T-helper 2 cell treated with Interferon-gamma antibody and Interleukin-4, amounts not matched to agents 5 μg/mL and 100 μg/mL, for 36 hours (primary cell): Measurements from ENCODE around the gene STK35.
"Not testable (repeated sequence)": the region's sequence is repeated elsewhere in the genome, so short reads cannot be mapped to it uniquely, and the experiment has no call there.

Experiments used
- DNase-seq: peaks from one replicate; pipeline ENCODE4 v3.0.0; 2021; ENCODE audit warnings: low spot score
- H3K27ac Mint-ChIP-seq: one replicate; pipeline ENCODE4 v1.8.0; 2021; ENCODE audit warnings: mild to moderate bottlenecking, mixed read lengths
- H3K27me3 Mint-ChIP-seq: one replicate; pipeline ENCODE4 v1.8.0; 2021; ENCODE audit warnings: low read depth, mixed read lengths
- H3K36me3 Mint-ChIP-seq: one replicate; pipeline ENCODE4 v1.8.0; 2021; ENCODE audit warnings: low read depth, mixed read lengths
- H3K4me1 Mint-ChIP-seq: one replicate; pipeline ENCODE4 v1.8.0; 2021; ENCODE audit warnings: low read depth, mixed read lengths
- H3K4me3 Mint-ChIP-seq: one replicate; pipeline ENCODE4 v1.8.0; 2022; ENCODE audit warnings: mild to moderate bottlenecking, moderate library complexity, mixed read lengths
- H3K9me3 Mint-ChIP-seq: one replicate; pipeline ENCODE4 v1.8.0; 2021; ENCODE audit warnings: mixed read lengths

STK35 gene

DNA sequence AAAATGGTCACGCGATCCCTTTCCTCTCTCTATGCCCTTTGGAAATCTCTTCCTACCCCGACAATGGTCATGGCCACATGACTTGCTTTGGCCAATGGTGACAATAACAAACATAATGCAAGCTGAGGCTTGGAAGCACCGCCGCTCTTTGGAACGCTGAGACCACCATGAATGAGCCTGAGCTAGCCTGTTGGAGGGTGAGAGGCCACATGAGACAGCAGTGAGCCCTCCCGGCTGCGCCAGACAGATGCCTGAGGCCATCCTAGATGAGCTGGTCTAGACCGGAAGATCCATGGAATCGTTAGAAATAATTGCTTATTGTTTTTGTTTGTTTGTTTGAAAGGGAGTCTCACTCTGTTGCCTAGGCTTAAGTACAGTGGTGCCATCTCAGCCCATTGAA lies 64.2 kb downstream of the STK35 start:
- no peak for DNase-seq
- Mint-ChIP-seq H3K36me3 (no peaks in the 10 kb centered on the region), H3K9me3 (no peaks in the 10 kb centered on the region), H3K27ac (no peak overlapping the region), H3K4me3 (no peak overlapping the region), H3K4me1 (no peaks in the 10 kb centered on the region), H3K27me3 (peaks cover 3% of the 10 kb centered on the region)

DNA sequence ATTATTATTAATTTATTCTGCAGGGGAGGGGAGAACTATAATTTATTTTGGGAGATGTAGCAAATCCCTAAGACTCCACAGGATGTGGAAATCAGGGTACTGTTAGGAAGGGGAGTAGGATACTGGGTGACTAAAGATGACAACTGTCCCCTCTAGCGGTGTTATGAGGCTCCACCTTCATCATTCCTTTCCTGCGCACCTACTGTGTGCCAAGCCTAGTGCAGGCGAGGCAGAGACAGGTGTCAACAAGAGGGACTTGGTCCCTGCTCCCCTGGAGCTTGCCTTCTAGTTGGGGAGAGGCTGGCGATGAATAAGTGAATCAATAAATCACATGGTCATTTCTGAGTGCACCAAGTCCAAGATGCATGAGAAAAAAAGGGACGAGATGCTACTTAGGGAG lies 65.5 kb downstream of the STK35 start:
- Mint-ChIP-seq H3K4me3 (no peak overlapping the region), H3K9me3 (no peaks in the 10 kb centered on the region), H3K27ac (no peak overlapping the region), H3K4me1 (no peaks in the 10 kb centered on the region), H3K27me3 (peaks cover 3% of the 10 kb centered on the region), H3K36me3 (no peaks in the 10 kb centered on the region)
- DNase-seq: no peak

DNA sequence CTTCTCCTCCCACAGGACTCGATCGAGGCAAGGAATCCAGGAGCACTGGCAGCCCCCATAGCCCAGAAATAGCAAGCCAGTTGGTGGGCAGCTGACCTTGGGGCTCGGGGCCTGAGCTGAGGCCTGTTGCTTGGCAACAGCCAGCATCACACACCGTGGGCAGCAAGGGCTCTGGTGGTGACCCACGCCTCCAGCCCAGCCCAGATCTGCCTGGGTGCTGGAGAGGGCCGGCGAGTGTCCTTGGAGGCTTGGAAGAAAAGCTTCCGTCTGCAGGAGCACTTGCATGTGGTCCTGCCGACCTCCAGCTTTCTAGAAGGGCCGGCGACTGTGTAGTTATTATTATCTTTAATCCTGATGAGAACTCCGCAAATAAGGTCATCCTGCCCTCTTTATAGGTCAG lies 67.3 kb downstream of the STK35 start:
- H3K4me3 Mint-ChIP-seq: no peak overlapping the region
- no peak overlapping the region for H3K27ac Mint-ChIP-seq
- peaks cover 6% of the 10 kb centered on the region for H3K27me3 Mint-ChIP-seq
- H3K36me3 Mint-ChIP-seq: no peaks in the 10 kb centered on the region
- DNase-seq: no peak
- H3K9me3 Mint-ChIP-seq: no peaks in the 10 kb centered on the region
- peaks cover 2% of the 10 kb centered on the region for H3K4me1 Mint-ChIP-seq

DNA sequence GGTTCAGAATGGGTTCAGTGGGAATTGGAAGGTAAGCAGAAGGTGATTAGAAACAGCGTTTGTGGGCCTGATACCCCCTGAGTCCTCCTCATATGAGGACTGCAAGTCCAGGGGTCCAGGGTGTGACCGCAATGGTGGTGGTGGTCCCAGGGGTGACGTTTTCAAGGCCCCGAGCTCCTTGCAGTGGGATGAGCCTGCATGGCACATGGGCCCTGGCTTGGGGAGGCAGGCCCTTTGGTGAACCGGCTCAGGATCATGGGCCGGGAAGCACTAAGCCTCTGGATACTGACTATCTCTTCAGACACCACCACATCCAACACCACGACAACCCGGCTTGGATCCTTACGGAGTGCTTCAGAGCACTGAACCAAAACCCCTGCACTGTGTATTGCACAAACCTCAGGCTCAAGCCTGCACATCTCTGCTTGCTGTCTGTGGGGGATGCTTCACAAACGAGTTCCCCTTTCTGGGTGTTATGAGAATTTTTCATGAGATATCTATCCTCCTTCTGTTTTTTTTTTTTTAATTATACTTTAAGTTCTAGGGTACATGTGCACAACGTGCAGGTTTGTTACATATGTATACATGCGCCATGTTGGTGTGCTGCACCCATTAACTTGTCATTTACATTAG lies 67.9 kb downstream of the STK35 start:
- H3K27ac Mint-ChIP-seq: no peak overlapping the region
- H3K4me1 Mint-ChIP-seq: peaks cover 2% of the 10 kb centered on the region
- H3K9me3 Mint-ChIP-seq: no peaks in the 10 kb centered on the region
- no peaks in the 10 kb centered on the region for H3K36me3 Mint-ChIP-seq
- DNase-seq: no peak
- no peak overlapping the region for H3K4me3 Mint-ChIP-seq
- peaks cover 6% of the 10 kb centered on the region for H3K27me3 Mint-ChIP-seq

DNA sequence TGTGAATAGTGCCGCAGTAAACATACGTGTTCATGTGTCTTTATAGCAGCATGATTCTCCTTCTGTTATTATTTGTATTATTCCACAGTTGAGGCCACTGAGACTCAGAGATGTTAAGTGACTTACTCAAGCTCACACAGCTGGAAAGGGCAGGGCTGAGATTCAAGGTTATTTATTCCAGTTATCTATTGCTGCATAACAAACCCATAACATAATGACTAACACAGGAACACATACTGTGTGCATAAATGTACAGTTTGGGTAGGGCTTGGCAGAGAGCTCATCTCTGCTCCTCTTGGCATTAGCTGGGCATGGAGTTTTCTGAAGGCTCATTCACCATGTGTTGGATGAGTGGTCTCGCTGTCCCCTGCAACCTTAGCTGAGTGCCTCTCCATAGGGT lies 68.8 kb downstream of the STK35 start:
- H3K27me3 Mint-ChIP-seq: peaks cover 6% of the 10 kb centered on the region
- no peak for DNase-seq
- H3K4me3 Mint-ChIP-seq: no peak overlapping the region
- H3K9me3 Mint-ChIP-seq: no peaks in the 10 kb centered on the region
- peaks cover 2% of the 10 kb centered on the region for H3K4me1 Mint-ChIP-seq
- no peaks in the 10 kb centered on the region for H3K36me3 Mint-ChIP-seq
- no peak overlapping the region for H3K27ac Mint-ChIP-seq

DNA sequence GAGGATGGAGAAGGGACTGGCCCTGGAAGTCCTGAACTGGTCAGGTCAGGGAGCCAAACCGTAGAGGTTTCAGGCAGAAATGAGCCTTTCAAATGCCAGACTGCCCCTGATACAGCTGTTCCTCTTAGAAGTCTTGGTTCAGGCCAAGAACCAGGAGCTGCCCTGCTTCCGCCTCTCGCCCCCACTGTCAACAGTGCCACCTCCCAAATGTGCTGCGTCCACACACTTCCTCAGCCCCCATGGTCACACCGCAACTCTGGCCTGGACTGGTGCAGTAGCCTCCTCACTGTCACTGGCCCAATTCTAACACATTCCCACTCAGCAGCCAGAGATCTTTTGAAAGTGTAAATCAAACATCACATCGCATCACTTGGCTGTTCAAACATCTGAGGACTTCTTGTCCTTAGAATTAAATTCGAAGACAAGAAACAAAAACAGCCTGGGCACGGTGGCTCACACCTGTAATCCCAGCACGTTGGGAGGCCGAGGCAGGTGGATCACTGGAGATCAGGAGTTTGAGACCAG lies 69.7 kb downstream of the STK35 start:
- Mint-ChIP-seq H3K36me3 (no peaks in the 10 kb centered on the region), H3K27ac (no peak overlapping the region), H3K9me3 (no peaks in the 10 kb centered on the region), H3K4me3 (no peak overlapping the region), H3K27me3 (peaks cover 6% of the 10 kb centered on the region), H3K4me1 (peaks cover 2% of the 10 kb centered on the region)
- no peak for DNase-seq

DNA sequence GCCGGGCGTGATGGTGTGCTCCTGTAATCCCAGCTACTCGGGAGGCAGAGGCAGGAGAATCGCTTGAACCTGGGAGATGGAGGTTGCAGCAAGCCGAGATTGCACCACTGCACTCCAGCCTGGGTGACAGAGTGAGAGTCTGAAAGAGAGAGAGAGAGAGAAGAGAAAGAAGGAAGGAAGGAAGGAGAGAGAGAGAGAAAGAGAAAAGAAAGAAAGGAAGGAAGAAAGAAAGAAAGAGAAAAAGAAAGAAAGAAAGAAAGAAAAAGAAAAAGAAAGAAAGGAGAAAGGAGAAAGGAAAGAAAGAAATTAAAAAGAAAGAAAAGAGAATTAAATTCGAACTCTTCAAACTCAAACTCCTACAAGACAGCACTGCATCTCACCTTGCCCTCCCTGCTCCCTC lies 70.2 kb downstream of the STK35 start:
- DNase-seq, H3K9me3 Mint-ChIP-seq, H3K4me1 Mint-ChIP-seq, H3K27ac Mint-ChIP-seq, H3K27me3 Mint-ChIP-seq, H3K36me3 Mint-ChIP-seq, H3K4me3 Mint-ChIP-seq: not testable (repeated sequence)

DNA sequence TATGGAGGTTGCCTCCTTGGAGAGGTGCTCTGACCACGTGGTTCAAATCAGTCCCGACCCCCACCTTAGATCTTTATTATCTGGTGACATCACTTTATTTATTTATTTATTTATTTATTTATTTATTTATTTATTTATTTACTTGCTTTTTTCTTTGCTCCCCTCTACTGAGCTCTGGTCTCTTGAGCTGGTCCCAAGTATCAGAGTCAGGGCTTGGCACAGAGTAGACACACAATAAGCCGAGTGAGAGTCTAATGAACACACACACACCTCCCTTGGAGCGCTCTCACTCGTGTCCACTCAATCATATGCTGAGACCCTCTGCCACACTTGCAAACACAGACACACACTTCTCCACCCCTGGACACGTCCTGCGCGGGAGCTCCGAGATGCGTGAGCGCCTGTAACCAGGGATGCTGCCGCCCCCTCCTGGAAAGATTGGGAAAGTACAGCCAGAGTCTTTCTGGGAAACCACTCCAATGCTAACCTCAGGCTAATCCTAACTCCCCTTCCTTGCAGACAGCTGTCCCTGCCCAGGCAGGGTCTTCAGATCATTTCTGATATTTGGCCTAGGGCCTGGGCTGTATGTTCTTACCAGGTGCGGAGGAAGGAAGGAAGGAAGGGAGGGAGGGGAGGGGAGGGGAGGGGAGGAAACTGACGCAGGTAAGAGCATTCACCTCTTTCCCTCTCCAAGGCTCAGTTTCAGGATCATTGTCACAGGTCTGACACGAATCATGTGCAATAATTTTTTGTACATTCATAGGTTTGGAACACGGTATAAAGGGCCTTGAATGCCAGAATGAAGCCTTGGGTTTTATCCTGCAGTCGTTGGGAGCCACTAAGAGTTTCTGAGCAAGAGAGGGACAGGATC lies 70.9 kb downstream of the STK35 start:
- H3K27ac Mint-ChIP-seq: no peak overlapping the region
- H3K4me3 Mint-ChIP-seq: no peak overlapping the region
- H3K36me3 Mint-ChIP-seq: no peaks in the 10 kb centered on the region
- peak; percentile 24 for DNase-seq
- H3K4me1 Mint-ChIP-seq: peaks cover 2% of the 10 kb centered on the region
- H3K9me3 Mint-ChIP-seq: no peaks in the 10 kb centered on the region
- H3K27me3 Mint-ChIP-seq: peaks cover 6% of the 10 kb centered on the region

DNA sequence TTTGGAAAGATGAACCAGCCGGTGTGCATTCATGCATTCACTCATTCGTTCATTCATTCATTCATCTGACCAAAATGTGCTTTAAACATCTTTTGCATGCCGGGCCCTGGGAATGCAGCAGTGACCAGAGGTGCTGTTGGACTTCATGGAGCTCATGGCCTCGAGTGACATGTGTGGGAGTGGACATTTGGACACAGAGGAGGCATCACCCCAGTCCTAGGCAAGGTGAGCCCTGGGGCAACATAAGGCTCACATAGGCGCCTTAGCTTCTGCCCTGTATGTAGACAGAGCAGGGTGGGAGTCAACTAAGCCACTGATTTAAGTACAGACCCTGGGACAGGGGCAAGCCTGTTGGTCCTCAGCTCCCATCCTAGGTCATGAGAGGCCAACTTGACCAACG lies 71.6 kb downstream of the STK35 start:
- H3K9me3 Mint-ChIP-seq: no peaks in the 10 kb centered on the region
- no peak for DNase-seq
- H3K4me1 Mint-ChIP-seq: peaks cover 2% of the 10 kb centered on the region
- no peak overlapping the region for H3K27ac Mint-ChIP-seq
- H3K36me3 Mint-ChIP-seq: no peaks in the 10 kb centered on the region
- H3K27me3 Mint-ChIP-seq: peaks cover 6% of the 10 kb centered on the region
- no peak overlapping the region for H3K4me3 Mint-ChIP-seq

DNA sequence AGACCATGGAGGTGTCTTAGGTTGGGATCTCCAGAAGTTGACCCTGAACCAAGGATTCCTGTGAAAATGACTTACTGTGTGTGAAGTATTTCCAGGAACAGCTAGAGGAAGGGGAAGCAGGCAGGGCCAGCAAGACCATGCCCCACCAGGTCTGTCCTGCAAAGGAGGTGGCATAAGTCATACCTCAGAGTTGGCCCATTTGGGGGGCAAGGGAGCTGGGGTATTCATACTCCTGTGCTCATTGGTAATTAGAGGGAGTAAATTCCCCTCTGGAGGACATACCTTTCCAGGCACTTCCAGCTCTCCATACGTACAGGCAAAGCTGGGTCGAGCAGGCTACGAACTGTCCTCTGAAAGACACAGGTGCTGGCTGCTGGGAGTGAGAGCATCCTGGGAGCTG lies 72.4 kb downstream of the STK35 start:
- no peak for DNase-seq
- Mint-ChIP-seq H3K27me3 (peaks cover 6% of the 10 kb centered on the region), H3K36me3 (no peaks in the 10 kb centered on the region), H3K4me1 (peaks cover 2% of the 10 kb centered on the region), H3K4me3 (no peak overlapping the region), H3K27ac (no peak overlapping the region), H3K9me3 (no peaks in the 10 kb centered on the region)

DNA sequence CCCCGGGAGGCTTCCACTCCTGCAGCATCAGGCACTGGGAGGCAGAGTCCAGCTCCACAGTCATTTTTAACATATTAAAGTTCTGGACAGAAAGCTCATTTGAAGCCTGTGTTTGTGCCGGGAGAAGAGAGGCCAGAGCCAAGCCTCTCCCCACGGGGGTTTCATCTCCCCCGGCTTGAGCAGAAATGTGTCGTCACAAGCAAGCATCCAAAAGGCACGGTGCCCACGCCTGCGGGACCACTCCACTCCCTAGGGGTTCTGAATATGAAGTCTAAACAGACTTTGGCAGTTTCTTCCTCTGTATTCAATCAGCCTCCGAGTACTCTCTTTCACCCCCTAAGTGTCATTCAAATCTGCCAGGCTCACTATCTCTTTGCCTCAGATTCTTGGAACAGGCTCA lies 75.3 kb downstream of the STK35 start:
- no peak for DNase-seq
- Mint-ChIP-seq H3K4me1 (peaks cover 2% of the 10 kb centered on the region), H3K9me3 (no peaks in the 10 kb centered on the region), H3K36me3 (no peaks in the 10 kb centered on the region), H3K27me3 (peaks cover 3% of the 10 kb centered on the region), H3K27ac (no peak overlapping the region), H3K4me3 (no peak overlapping the region)

DNA sequence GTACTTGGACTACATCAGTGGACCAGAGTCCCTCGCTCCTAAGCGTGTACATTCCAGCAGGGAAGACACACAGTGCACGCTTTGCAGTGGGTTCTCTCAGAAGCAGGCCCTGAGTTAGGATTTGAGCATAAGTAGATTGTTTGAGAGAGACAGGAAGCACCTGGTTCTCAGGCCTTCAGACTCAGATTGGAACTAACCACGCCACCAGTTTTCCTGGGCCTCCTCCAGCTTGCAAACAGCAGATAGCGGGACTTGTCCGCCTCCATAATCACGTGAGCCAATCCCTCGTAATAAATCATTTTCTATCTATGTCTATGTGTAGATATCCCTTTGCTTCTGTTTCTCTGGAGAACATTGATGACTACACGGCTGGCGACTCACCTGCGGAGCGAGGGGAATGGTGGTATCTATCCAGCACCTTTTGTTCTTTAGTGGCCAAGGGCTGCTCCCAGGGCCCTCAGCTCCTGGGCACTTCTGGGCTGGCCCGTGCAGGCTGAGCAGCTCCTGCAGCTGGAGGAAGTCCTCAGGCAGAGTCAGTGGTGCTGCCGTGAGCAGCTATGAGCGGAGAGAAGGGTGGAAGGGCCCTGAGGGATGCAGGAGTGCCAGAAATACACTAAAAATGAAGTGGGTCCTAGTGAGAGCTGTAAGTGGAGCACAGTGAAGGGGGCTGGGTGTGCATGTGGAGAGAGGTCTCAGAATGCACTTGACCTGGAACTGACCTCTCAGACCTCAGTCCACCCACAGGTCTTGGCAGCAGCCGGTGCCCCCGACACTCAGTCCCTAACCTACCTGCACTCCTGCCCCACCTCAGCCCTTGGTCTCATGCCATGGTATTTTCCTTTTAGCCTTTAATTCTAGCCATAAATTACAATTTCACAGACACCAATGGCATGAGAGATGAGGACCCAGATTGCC lies 76.9 kb downstream of the STK35 start:
- Mint-ChIP-seq H3K9me3 (no peaks in the 10 kb centered on the region), H3K27ac (no peak overlapping the region), H3K4me1 (no peaks in the 10 kb centered on the region), H3K36me3 (no peaks in the 10 kb centered on the region), H3K27me3 (no peaks in the 10 kb centered on the region), H3K4me3 (no peak overlapping the region)
- no peak for DNase-seq

DNA sequence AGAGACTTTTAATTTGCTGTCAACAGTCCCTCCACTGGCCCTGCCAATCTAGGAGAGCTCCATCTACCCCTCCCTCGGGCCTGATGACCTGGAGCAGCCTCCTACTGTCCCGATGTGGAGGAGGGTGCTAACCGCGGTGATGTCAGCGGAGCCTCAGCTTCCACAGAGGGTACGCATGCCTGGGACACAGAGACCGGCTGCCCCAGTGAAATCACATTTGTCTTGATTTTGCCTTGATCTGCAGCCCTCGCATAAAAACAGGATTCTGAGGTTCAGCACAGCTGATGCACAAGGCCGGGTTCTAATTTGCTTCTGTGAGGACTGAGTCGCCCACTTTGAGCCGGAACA lies 77.6 kb downstream of the STK35 start:
- DNase-seq: no peak
- H3K36me3 Mint-ChIP-seq: no peaks in the 10 kb centered on the region
- H3K27me3 Mint-ChIP-seq: no peaks in the 10 kb centered on the region
- H3K9me3 Mint-ChIP-seq: no peaks in the 10 kb centered on the region
- no peaks in the 10 kb centered on the region for H3K4me1 Mint-ChIP-seq
- H3K4me3 Mint-ChIP-seq: no peak overlapping the region
- no peak overlapping the region for H3K27ac Mint-ChIP-seq

DNA sequence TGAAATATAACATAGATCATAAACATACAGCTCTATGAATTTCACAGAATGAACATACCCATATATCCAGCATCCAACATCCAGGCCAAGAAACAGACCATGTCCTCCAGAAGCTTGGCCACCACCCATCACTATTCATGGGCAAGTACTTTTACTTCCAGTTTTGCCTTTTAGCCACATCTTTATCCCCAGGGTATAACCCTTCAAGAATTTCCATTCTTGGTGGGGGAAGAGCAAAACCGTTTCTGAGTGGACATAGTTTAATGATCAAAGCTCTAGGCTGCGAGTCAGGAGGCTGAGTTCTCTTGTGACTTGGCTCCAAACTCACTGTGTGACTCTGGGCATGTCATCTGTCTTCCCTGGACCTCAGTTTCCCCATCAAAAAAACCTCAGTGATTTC lies 78.3 kb downstream of the STK35 start:
- Mint-ChIP-seq H3K27me3 (no peaks in the 10 kb centered on the region), H3K4me1 (no peaks in the 10 kb centered on the region), H3K4me3 (no peak overlapping the region), H3K36me3 (no peaks in the 10 kb centered on the region), H3K27ac (no peak overlapping the region), H3K9me3 (no peaks in the 10 kb centered on the region)
- no peak for DNase-seq
